ENCODE data around the gene VPS37C. TPM values are rescaled to one million over a fixed set of nuclear protein-coding genes. Genes with fewer than 3 reads are reported as not detected.

The VPS37C gene
- total and polyA plus RNA-seq, 9 donors: 10.0 to 19.8 (median 17.8) TPM

- H3K27ac ChIP-seq (ENCODE audit: low read length): no peak overlapping the region
- H3K27me3 ChIP-seq (ENCODE audit: control insufficient read depth, insufficient read depth, low read length): peaks cover under 1% of the 10 kb centered on the region
- WGBS (ENCODE audit: insufficient coverage): 75% methylated on average over 1 of the region's 3 CpGs
- DNase-seq: no peak
- no peaks in the 10 kb centered on the region for H3K36me3 ChIP-seq (ENCODE audit: control insufficient read depth, insufficient read depth, low read length)
- H3K4me1 ChIP-seq (ENCODE audit: control insufficient read depth, insufficient read depth, low read length): peaks cover 17% of the 10 kb centered on the region
- no peak overlapping the region for H3K4me3 ChIP-seq (ENCODE audit: low read length)
- no peaks in the 10 kb centered on the region for H3K9me3 ChIP-seq (replicated peaks; ENCODE audit: control insufficient read depth, low read depth, low read length)
These were observed 41.7 kb downstream of the VPS37C start for GRCh38 chr11:61119571-61119970.

- Histone ChIP-seq H3K36me3 (ENCODE audit: control insufficient read depth, insufficient read depth, low read length) (no peaks in the 10 kb centered on the region), H3K27me3 (ENCODE audit: control insufficient read depth, insufficient read depth, low read length) (no peaks in the 10 kb centered on the region), H3K9me3 (replicated peaks; ENCODE audit: control insufficient read depth, low read depth, low read length) (no peaks in the 10 kb centered on the region), H3K4me1 (ENCODE audit: control insufficient read depth, insufficient read depth, low read length) (peaks cover 17% of the 10 kb centered on the region), H3K4me3 (ENCODE audit: low read length) (no peak overlapping the region), H3K27ac (ENCODE audit: low read length) (no peak overlapping the region)
- WGBS (ENCODE audit: insufficient coverage): 74% methylated on average over 7 of the region's 9 CpGs
- DNase-seq: no peak
These were observed 42.2 kb downstream of the VPS37C start for GRCh38 chr11:61119055-61119454.

DNA sequence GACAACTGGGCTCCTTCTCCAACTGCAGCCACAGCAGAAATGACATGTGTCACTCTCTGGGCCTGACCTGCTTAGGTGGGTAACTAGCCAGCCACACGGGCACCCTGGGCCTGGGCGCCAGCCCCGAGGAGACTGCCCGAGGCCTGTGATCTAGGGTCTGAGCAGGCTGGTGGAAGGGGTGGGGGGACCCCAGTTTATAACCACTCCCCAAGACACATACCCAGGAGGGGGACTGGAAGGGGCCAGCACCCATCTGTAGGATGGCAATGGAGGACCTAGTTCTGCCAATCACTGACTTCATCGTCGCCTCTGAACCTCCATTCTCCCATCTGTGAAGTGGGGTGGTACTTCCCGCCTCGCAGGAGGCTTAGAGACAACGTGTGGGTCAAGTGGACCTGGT is 42.8 kb downstream of the VPS37C start:
- Histone ChIP-seq H3K36me3 (ENCODE audit: control insufficient read depth, insufficient read depth, low read length) (no peaks in the 10 kb centered on the region), H3K4me3 (ENCODE audit: low read length) (no peak overlapping the region), H3K9me3 (replicated peaks; ENCODE audit: control insufficient read depth, low read depth, low read length) (no peaks in the 10 kb centered on the region), H3K27ac (ENCODE audit: low read length) (no peak overlapping the region), H3K27me3 (ENCODE audit: control insufficient read depth, insufficient read depth, low read length) (no peaks in the 10 kb centered on the region), H3K4me1 (ENCODE audit: control insufficient read depth, insufficient read depth, low read length) (peaks cover 17% of the 10 kb centered on the region)
- no peak for DNase-seq
- WGBS (ENCODE audit: insufficient coverage): 100% methylated on average over 3 of the region's 9 CpGs

GRCh38 chr11:61118004-61118403 is 43.2 kb downstream of the VPS37C start:
- Histone ChIP-seq H3K27me3 (ENCODE audit: control insufficient read depth, insufficient read depth, low read length) (no peaks in the 10 kb centered on the region), H3K27ac (ENCODE audit: low read length) (no peak overlapping the region), H3K4me3 (ENCODE audit: low read length) (no peak overlapping the region), H3K4me1 (ENCODE audit: control insufficient read depth, insufficient read depth, low read length) (peaks cover 17% of the 10 kb centered on the region), H3K9me3 (replicated peaks; ENCODE audit: control insufficient read depth, low read depth, low read length) (no peaks in the 10 kb centered on the region), H3K36me3 (ENCODE audit: control insufficient read depth, insufficient read depth, low read length) (no peaks in the 10 kb centered on the region)
- DNase-seq: no peak
- 83% methylated on average over 5 of the region's 9 CpGs for WGBS (ENCODE audit: insufficient coverage)

- WGBS (ENCODE audit: insufficient coverage): no CpG with 5 or more reads among the region's 2 CpGs
- H3K27ac ChIP-seq (ENCODE audit: low read length): no peak overlapping the region
- H3K36me3 ChIP-seq (ENCODE audit: control insufficient read depth, insufficient read depth, low read length): no peaks in the 10 kb centered on the region
- no peak overlapping the region for H3K4me3 ChIP-seq (ENCODE audit: low read length)
- no peak for DNase-seq
- H3K4me1 ChIP-seq (ENCODE audit: control insufficient read depth, insufficient read depth, low read length): peaks cover 17% of the 10 kb centered on the region
- no peaks in the 10 kb centered on the region for H3K27me3 ChIP-seq (ENCODE audit: control insufficient read depth, insufficient read depth, low read length)
- no peaks in the 10 kb centered on the region for H3K9me3 ChIP-seq (replicated peaks; ENCODE audit: control insufficient read depth, low read depth, low read length)
These were observed 44.1 kb downstream of the VPS37C start for GRCh38 chr11:61117168-61117520.

DNA sequence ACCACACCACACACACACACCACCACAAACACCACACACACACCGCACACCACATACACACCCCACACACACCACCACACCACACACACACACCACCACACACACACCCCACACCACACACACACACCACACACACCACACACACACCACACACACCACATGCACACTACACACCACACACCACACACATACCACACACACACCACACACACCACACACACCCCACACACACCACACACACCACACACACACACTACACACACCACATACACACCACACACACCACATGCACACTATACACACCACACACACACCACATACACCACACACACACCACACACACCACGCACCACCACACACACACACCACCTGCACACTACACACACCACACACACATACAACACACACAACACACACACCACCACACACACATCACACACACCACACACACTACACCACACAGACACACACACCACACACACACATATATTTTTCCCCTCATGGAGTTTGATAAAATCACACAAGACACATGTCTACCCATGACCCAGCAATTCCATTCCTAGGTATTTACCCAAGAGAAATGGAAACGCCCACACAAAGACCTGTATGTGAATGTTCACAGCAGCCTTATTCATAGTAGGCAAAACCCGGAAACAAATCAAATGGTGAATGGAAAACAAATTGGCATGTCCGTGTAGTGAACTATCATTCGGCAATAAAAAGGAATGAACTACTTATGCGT is 44.6 kb downstream of the VPS37C start:
- H3K4me1 ChIP-seq (ENCODE audit: control insufficient read depth, insufficient read depth, low read length): peaks cover 16% of the 10 kb centered on the region
- no peaks in the 10 kb centered on the region for H3K36me3 ChIP-seq (ENCODE audit: control insufficient read depth, insufficient read depth, low read length)
- WGBS (ENCODE audit: insufficient coverage): 33% methylated on average over 1 of the region's 7 CpGs
- H3K27me3 ChIP-seq (ENCODE audit: control insufficient read depth, insufficient read depth, low read length): no peaks in the 10 kb centered on the region
- H3K4me3 ChIP-seq (ENCODE audit: low read length): no peak overlapping the region
- no peaks in the 10 kb centered on the region for H3K9me3 ChIP-seq (replicated peaks; ENCODE audit: control insufficient read depth, low read depth, low read length)
- no peak for DNase-seq
- no peak overlapping the region for H3K27ac ChIP-seq (ENCODE audit: low read length)

DNA sequence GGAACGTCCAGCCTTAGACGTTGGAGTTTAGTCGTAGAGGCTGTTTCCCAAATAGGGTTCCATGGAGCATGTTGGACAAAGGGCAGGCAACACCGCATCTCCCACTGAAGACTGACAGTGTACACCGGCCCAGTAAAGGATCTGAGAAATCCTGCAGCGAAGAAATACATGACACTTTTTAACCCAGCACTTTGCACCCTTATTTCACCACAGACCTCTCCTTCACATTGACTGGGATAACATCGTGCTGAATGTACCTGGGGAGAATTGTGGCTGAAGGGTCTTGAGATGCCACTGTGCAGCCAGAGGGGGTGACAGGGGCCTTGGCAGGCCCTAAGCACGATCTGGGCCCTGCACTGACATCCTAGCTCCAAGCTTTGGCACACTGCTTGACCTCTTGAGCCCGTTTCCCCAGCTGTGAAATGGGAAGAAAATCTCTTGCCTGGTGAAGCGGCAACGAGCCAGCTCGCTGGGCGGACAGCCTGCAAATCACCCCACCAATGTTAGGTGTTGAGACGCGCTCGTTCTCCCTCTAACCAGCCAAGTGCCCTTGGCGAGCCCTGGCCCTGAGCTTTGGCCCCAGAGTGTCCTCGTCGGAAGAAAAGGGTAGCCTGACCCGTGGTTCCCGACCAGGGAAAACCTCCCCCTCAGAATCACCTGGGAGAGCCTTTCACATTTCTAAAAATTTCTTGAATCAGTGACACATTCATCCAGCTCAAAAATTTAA is 45.6 kb downstream of the VPS37C start:
- WGBS (ENCODE audit: insufficient coverage): 74% methylated on average over 12 of the region's 21 CpGs
- Histone ChIP-seq H3K4me3 (ENCODE audit: low read length) (no peak overlapping the region), H3K4me1 (ENCODE audit: control insufficient read depth, insufficient read depth, low read length) (peaks cover 7% of the 10 kb centered on the region), H3K9me3 (replicated peaks; ENCODE audit: control insufficient read depth, low read depth, low read length) (no peaks in the 10 kb centered on the region), H3K27me3 (ENCODE audit: control insufficient read depth, insufficient read depth, low read length) (no peaks in the 10 kb centered on the region), H3K27ac (ENCODE audit: low read length) (no peak overlapping the region), H3K36me3 (ENCODE audit: control insufficient read depth, insufficient read depth, low read length) (no peaks in the 10 kb centered on the region)
- DNase-seq: no peak

DNA sequence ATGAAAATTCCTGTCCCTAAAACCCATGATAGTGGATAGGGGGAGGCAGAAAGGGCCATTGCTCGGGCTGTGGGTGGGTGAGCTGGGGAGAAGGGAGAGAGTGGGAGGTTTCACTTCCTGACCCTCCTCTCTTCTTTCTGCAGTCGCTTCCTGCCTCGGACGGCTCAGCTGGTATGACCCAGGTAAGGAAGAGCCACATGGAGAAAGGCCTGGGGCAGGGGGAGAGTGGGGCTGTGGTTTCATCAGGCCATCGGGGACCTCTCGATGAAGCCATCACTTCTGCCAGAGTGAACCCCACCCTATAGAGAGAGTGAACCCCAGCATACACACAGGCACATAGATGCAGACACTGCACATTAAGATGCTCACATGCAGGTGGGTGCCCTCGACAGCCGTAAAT is 46.3 kb downstream of the VPS37C start:
- H3K4me3 ChIP-seq (ENCODE audit: low read length): no peak overlapping the region
- no peak for DNase-seq
- no peaks in the 10 kb centered on the region for H3K9me3 ChIP-seq (replicated peaks; ENCODE audit: control insufficient read depth, low read depth, low read length)
- H3K27me3 ChIP-seq (ENCODE audit: control insufficient read depth, insufficient read depth, low read length): no peaks in the 10 kb centered on the region
- H3K27ac ChIP-seq (ENCODE audit: low read length): no peak overlapping the region
- H3K4me1 ChIP-seq (ENCODE audit: control insufficient read depth, insufficient read depth, low read length): peaks cover 3% of the 10 kb centered on the region
- WGBS (ENCODE audit: insufficient coverage): 85% methylated on average over 2 of the region's 8 CpGs
- H3K36me3 ChIP-seq (ENCODE audit: control insufficient read depth, insufficient read depth, low read length): no peaks in the 10 kb centered on the region

GRCh38 chr11:61113201-61113600 is 48.0 kb downstream of the VPS37C start:
- no peak for DNase-seq
- no peaks in the 10 kb centered on the region for H3K27me3 ChIP-seq (ENCODE audit: control insufficient read depth, insufficient read depth, low read length)
- 84% methylated on average over 6 of the region's 9 CpGs for WGBS (ENCODE audit: insufficient coverage)
- H3K4me3 ChIP-seq (ENCODE audit: low read length): no peak overlapping the region
- no peaks in the 10 kb centered on the region for H3K9me3 ChIP-seq (replicated peaks; ENCODE audit: control insufficient read depth, low read depth, low read length)
- no peak overlapping the region for H3K27ac ChIP-seq (ENCODE audit: low read length)
- H3K36me3 ChIP-seq (ENCODE audit: control insufficient read depth, insufficient read depth, low read length): no peaks in the 10 kb centered on the region
- peaks cover 6% of the 10 kb centered on the region for H3K4me1 ChIP-seq (ENCODE audit: control insufficient read depth, insufficient read depth, low read length)

- H3K27ac ChIP-seq (ENCODE audit: low read length): no peak overlapping the region
- H3K4me1 ChIP-seq (ENCODE audit: control insufficient read depth, insufficient read depth, low read length): peaks cover 6% of the 10 kb centered on the region
- no peaks in the 10 kb centered on the region for H3K36me3 ChIP-seq (ENCODE audit: control insufficient read depth, insufficient read depth, low read length)
- WGBS (ENCODE audit: insufficient coverage): 93% methylated on average over 5 of the region's 6 CpGs
- no peak overlapping the region for H3K4me3 ChIP-seq (ENCODE audit: low read length)
- H3K9me3 ChIP-seq (replicated peaks; ENCODE audit: control insufficient read depth, low read depth, low read length): no peaks in the 10 kb centered on the region
- no peak for DNase-seq
- no peaks in the 10 kb centered on the region for H3K27me3 ChIP-seq (ENCODE audit: control insufficient read depth, insufficient read depth, low read length)
These were observed 48.7 kb downstream of the VPS37C start for GRCh38 chr11:61112575-61112974.
